ENCODE data around the gene LRRC53.

Gene LRRC53

GRCh38 chr1:74430342-74430934 is 82.0 kb downstream of the LRRC53 start:
- DNase-seq = no peak

GRCh38 chr1:74429580-74429979 is 82.8 kb downstream of the LRRC53 start:
- no peak for DNase-seq

- DNase-seq = no peak
These were observed 84.7 kb downstream of the LRRC53 start for GRCh38 chr1:74427681-74428080.

GRCh38 chr1:74426208-74426937 is 86.0 kb downstream of the LRRC53 start:
- DNase-seq = no peak

- DNase-seq = no peak
These were observed 86.7 kb downstream of the LRRC53 start for GRCh38 chr1:74425676-74426075.

- DNase-seq = no peak
These were observed 88.9 kb downstream of the LRRC53 start for GRCh38 chr1:74423471-74423870.

GRCh38 chr1:74422421-74423292 is 89.8 kb downstream of the LRRC53 start:
- DNase-seq = no peak

- no peak for DNase-seq
These were observed 91.9 kb downstream of the LRRC53 start for GRCh38 chr1:74420467-74420866.
